ENCODE measurements around the gene TRPM2. TPM values are rescaled to one million over a fixed set of nuclear protein-coding genes. Genes with fewer than 3 reads are reported as not detected.

The TRPM2 gene
- total and polyA plus RNA-seq, 7 experiments from 2014 or later, result 1.2 to 29.6 (median 2.0) TPM

- intact Hi-C loops (cut with micrococcal nuclease), result loop anchor here in 1 of 2 donors (10.0 kb wide), 1 partner anchor 164 kb away; no protein-coding TSS in a partner anchor
- Histone ChIP-seq H3K4me1 (ENCODE audit: control insufficient read depth in 2 of 2, insufficient read depth in 2 of 2, low read length in 2 of 2) (no peaks in the 10 kb centered on the region), H3K27ac (ENCODE audit: low read depth, low read length) (no peak overlapping the region), H3K9me3 (ENCODE audit: control insufficient read depth in 2 of 3, low read length in 3 of 3) (no peaks in the 10 kb centered on the region), H3K27me3 (ENCODE audit: control insufficient read depth in 2 of 2, insufficient read depth in 2 of 2, low read length in 2 of 2) (no peaks in the 10 kb centered on the region), H3K4me3 (ENCODE audit: low read length) (no peak overlapping the region), H3K36me3 (ENCODE audit: control insufficient read depth in 2 of 3, insufficient read depth in 3 of 3, low read length in 3 of 3) (peaks cover 0 to 95% (median 0%) of the 10 kb centered on the region in 3 experiments)
- POLR2A ChIA-PET, result no interaction called here
- H3K27ac Mint-ChIP-seq, result no peak overlapping the region
- peaks cover 0 to 2% (median 0%) of the 10 kb centered on the region in 7 donors for H3K4me1 Mint-ChIP-seq
- CTCF ChIA-PET, result interaction anchor here (1.2 kb wide), 1 partner anchor 23 kb away, joined by 3 read pairs; no protein-coding TSS in a partner anchor
- H3K9me3 Mint-ChIP-seq, result no peaks in the 10 kb centered on the region
- DNase-seq, result no peak
- no peaks in the 10 kb centered on the region for H3K27me3 Mint-ChIP-seq
- no peak overlapping the region for H3K4me3 Mint-ChIP-seq
- H3K36me3 Mint-ChIP-seq, result peaks cover 0 to 4% (median 0%) of the 10 kb centered on the region in 5 donors
- no peak for ATAC-seq
These were observed 32.6 kb upstream of the TRPM2 start for GRCh38 chr21:44320847-44321246.

GRCh38 chr21:44321846-44322450 lies 31.5 kb upstream of the TRPM2 start:
- peaks cover 0 to 91% (median 0%) of the 10 kb centered on the region in 3 experiments for H3K36me3 ChIP-seq (ENCODE audit: control insufficient read depth in 2 of 3, insufficient read depth in 3 of 3, low read length in 3 of 3)
- H3K27me3 ChIP-seq (ENCODE audit: control insufficient read depth in 2 of 2, insufficient read depth in 2 of 2, low read length in 2 of 2), result no peaks in the 10 kb centered on the region
- H3K4me1 Mint-ChIP-seq, result no peaks in the 10 kb centered on the region
- no peaks in the 10 kb centered on the region for H3K9me3 Mint-ChIP-seq
- no peaks in the 10 kb centered on the region for H3K36me3 Mint-ChIP-seq
- H3K27ac ChIP-seq (ENCODE audit: low read depth, low read length), result no peak overlapping the region
- intact Hi-C loops (cut with micrococcal nuclease), result loop anchor here in 1 of 2 donors (10.0 kb wide), 1 partner anchor 163 kb away; no protein-coding TSS in a partner anchor
- no peak overlapping the region for H3K4me3 Mint-ChIP-seq
- H3K27ac Mint-ChIP-seq, result no peak overlapping the region
- DNase-seq (no peak), ATAC-seq (no peak)
- ChIA-PET POLR2A (no interaction called here), CTCF (no interaction called here)
- no peaks in the 10 kb centered on the region for H3K4me1 ChIP-seq (ENCODE audit: control insufficient read depth in 2 of 2, insufficient read depth in 2 of 2, low read length in 2 of 2)
- no peak overlapping the region for H3K4me3 ChIP-seq (ENCODE audit: low read length)
- no peaks in the 10 kb centered on the region for H3K9me3 ChIP-seq (ENCODE audit: control insufficient read depth in 2 of 3, low read length in 3 of 3)
- no peaks in the 10 kb centered on the region for H3K27me3 Mint-ChIP-seq

- Mint-ChIP-seq H3K9me3 (no peaks in the 10 kb centered on the region), H3K4me1 (no peaks in the 10 kb centered on the region), H3K27me3 (no peaks in the 10 kb centered on the region), H3K4me3 (no peak overlapping the region), H3K27ac (peak overlapping the region in 1 of 9 donors; percentile 67), H3K36me3 (no peaks in the 10 kb centered on the region)
- intact Hi-C loops (cut with micrococcal nuclease), result loop anchor here in 1 of 2 donors (10.0 kb wide), 1 partner anchor 162 kb away; no protein-coding TSS in a partner anchor
- ATAC-seq (no peak), DNase-seq (no peak)
- H3K4me3 ChIP-seq (ENCODE audit: low read length), result no peak overlapping the region
- H3K36me3 ChIP-seq (ENCODE audit: control insufficient read depth in 2 of 3, insufficient read depth in 3 of 3, low read length in 3 of 3), result peaks cover 0 to 90% (median 0%) of the 10 kb centered on the region in 3 experiments
- no peaks in the 10 kb centered on the region for H3K4me1 ChIP-seq (ENCODE audit: control insufficient read depth in 2 of 2, insufficient read depth in 2 of 2, low read length in 2 of 2)
- no peak overlapping the region for H3K27ac ChIP-seq (ENCODE audit: low read depth, low read length)
- CTCF ChIA-PET, result no interaction called here
- POLR2A ChIA-PET, result no interaction called here
- no peaks in the 10 kb centered on the region for H3K9me3 ChIP-seq (ENCODE audit: control insufficient read depth in 2 of 3, low read length in 3 of 3)
- H3K27me3 ChIP-seq (ENCODE audit: control insufficient read depth in 2 of 2, insufficient read depth in 2 of 2, low read length in 2 of 2), result no peaks in the 10 kb centered on the region
These were observed 30.6 kb upstream of the TRPM2 start for GRCh38 chr21:44322621-44323325.

- ATAC-seq, result no peak
- H3K4me3 Mint-ChIP-seq, result no peak overlapping the region
These were observed 29.8 kb upstream of the TRPM2 start for GRCh38 chr21:44323591-44323990.

GRCh38 chr21:44324106-44324853 lies 29.1 kb upstream of the TRPM2 start:
- Histone ChIP-seq H3K4me1 (ENCODE audit: control insufficient read depth in 2 of 2, insufficient read depth in 2 of 2, low read length in 2 of 2) (no peaks in the 10 kb centered on the region), H3K27me3 (ENCODE audit: control insufficient read depth in 2 of 2, insufficient read depth in 2 of 2, low read length in 2 of 2) (no peaks in the 10 kb centered on the region), H3K36me3 (ENCODE audit: control insufficient read depth in 2 of 3, insufficient read depth in 3 of 3, low read length in 3 of 3) (peaks cover 0 to 75% (median 0%) of the 10 kb centered on the region in 3 experiments), H3K4me3 (ENCODE audit: low read length) (no peak overlapping the region), H3K27ac (ENCODE audit: low read depth, low read length) (no peak overlapping the region), H3K9me3 (ENCODE audit: control insufficient read depth in 2 of 3, low read length in 3 of 3) (no peaks in the 10 kb centered on the region)
- Mint-ChIP-seq H3K36me3 (no peaks in the 10 kb centered on the region), H3K27me3 (no peaks in the 10 kb centered on the region), H3K27ac (no peak overlapping the region), H3K9me3 (no peaks in the 10 kb centered on the region), H3K4me1 (no peaks in the 10 kb centered on the region), H3K4me3 (no peak overlapping the region)
- POLR2A ChIA-PET, result no interaction called here
- ATAC-seq, result no peak
- intact Hi-C loops (cut with micrococcal nuclease), result loop anchor here in 1 of 2 donors (10.0 kb wide), 1 partner anchor 161 kb away; no protein-coding TSS in a partner anchor
- no peak for DNase-seq
- CTCF ChIA-PET, result no interaction called here

More at GRCh38 chr21:44323591-44323990, 29.8 kb upstream of the TRPM2 start:
- ChIA-PET POLR2A (no interaction called here), CTCF (no interaction called here)
- Histone ChIP-seq H3K4me3 (ENCODE audit: low read length) (no peak overlapping the region), H3K27ac (ENCODE audit: low read depth, low read length) (no peak overlapping the region), H3K36me3 (ENCODE audit: control insufficient read depth in 2 of 3, insufficient read depth in 3 of 3, low read length in 3 of 3) (peaks cover 0 to 82% (median 0%) of the 10 kb centered on the region in 3 experiments), H3K4me1 (ENCODE audit: control insufficient read depth in 2 of 2, insufficient read depth in 2 of 2, low read length in 2 of 2) (no peaks in the 10 kb centered on the region), H3K9me3 (ENCODE audit: control insufficient read depth in 2 of 3, low read length in 3 of 3) (no peaks in the 10 kb centered on the region), H3K27me3 (ENCODE audit: control insufficient read depth in 2 of 2, insufficient read depth in 2 of 2, low read length in 2 of 2) (no peaks in the 10 kb centered on the region)
- Mint-ChIP-seq H3K4me1 (no peaks in the 10 kb centered on the region), H3K36me3 (no peaks in the 10 kb centered on the region), H3K9me3 (no peaks in the 10 kb centered on the region), H3K27ac (no peak overlapping the region), H3K27me3 (no peaks in the 10 kb centered on the region)
- no peak for DNase-seq
- intact Hi-C loops (cut with micrococcal nuclease), result loop anchor here in 1 of 2 donors (10.0 kb wide), 1 partner anchor 161 kb away; no protein-coding TSS in a partner anchor

- Histone ChIP-seq H3K9me3 (ENCODE audit: control insufficient read depth in 2 of 3, low read length in 3 of 3) (no peaks in the 10 kb centered on the region), H3K4me1 (ENCODE audit: control insufficient read depth in 2 of 2, insufficient read depth in 2 of 2, low read length in 2 of 2) (no peaks in the 10 kb centered on the region), H3K27ac (ENCODE audit: low read depth, low read length) (no peak overlapping the region), H3K27me3 (ENCODE audit: control insufficient read depth in 2 of 2, insufficient read depth in 2 of 2, low read length in 2 of 2) (no peaks in the 10 kb centered on the region), H3K36me3 (ENCODE audit: control insufficient read depth in 2 of 3, insufficient read depth in 3 of 3, low read length in 3 of 3) (peaks cover 0 to 72% (median 0%) of the 10 kb centered on the region in 3 experiments), H3K4me3 (ENCODE audit: low read length) (no peak overlapping the region)
- H3K4me3 Mint-ChIP-seq, result no peak overlapping the region
- ChIA-PET CTCF (interaction anchor here (0.6 kb wide), 1 partner anchor 20 kb away, joined by 3 read pairs; no protein-coding TSS in a partner anchor), POLR2A (interaction anchor here (0.6 kb wide), 1 partner anchor 15 kb away, joined by 3 read pairs; no protein-coding TSS in a partner anchor)
- intact Hi-C loops (cut with micrococcal nuclease), result loop anchor here in 1 of 2 donors (10.0 kb wide), 1 partner anchor 160 kb away; no protein-coding TSS in a partner anchor
- no peaks in the 10 kb centered on the region for H3K9me3 Mint-ChIP-seq
- ATAC-seq (no peak), DNase-seq (no peak)
- H3K36me3 Mint-ChIP-seq, result no peaks in the 10 kb centered on the region
- no peaks in the 10 kb centered on the region for H3K4me1 Mint-ChIP-seq
- no peak overlapping the region for H3K27ac Mint-ChIP-seq
- H3K27me3 Mint-ChIP-seq, result no peaks in the 10 kb centered on the region
These were observed 28.6 kb upstream of the TRPM2 start for GRCh38 chr21:44324854-44325107.
